ENCODE results near the gene SH3TC1. TPM values are rescaled to one million over a fixed set of nuclear protein-coding genes. Genes with fewer than 3 reads are reported as not detected.

SH3TC1 gene
- total RNA-seq, 1 donor from 2014 or later: 8.7 TPM

DNA sequence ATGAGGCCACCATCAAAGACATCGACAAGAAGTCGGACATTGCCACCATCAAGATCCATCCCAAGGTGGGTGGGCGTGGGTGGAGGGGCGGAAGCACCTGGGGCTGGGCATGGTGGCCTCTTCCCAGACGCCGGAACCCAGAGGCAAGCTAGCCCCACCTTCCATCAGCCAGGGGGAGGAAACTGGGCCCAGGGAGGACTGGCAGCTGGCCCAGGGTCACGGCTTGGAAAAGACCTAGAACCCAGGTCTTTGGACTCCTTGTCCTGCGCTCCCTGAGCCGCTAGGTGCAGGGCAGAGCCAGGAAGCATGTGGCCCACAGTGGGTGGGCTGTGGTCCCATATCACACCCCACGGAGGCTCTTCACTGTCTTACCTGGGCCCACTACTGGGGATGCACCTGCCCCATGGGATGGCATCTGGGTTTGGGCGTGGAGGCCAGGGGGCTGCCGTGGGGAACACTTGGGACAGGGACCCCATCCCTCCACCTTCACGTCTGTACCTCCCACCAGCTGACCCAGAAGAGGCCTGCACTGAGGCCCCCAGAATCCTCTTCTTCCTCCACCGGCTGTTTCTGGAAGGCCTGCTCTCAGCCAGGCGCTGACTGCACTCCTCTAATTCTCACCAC, 87.7 kb downstream of the SH3TC1 start:
- no peak for ATAC-seq

DNA sequence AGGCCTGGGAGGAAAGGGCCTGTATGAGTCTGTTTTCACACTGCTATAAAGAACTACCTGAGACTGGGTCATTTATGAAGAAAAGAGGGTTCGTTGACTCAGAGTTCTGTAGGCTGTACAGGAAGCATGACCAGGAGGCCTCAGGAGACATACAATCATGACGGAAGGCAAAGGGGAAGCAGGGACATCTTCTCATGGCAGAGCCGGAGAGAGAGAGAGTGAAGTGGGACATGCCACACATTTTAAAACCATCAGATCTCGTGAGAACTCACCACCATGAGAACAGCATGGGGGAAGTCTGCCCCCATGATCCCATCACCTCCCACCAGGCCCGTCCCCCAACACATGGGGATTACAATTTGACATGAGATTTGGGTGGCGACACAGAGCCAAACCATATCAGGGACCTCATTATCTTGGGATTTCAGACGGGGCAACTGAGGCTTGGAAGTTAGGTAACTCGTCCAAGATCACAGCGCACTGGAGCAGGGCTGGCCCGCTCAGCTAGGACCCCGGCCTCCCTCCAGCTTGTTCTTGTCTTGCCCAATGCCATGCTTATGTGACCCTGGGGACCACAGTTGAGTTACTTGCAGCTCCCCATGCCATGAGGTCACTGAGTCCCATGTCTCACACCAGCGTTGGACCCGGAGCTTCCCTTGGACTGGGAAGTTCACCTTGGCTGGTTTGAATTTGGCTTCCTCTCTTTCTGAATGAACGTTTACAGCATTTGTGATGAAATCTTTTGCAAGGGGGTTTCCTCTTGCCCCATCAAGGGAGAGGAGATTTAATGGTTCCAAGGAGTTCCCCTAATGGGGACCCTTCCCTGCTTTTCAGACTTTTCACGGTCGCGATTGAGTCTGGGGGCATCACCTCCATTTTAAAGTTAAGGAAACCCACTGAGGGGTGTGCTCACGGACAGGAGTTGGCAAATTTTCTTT, 88.5 kb downstream of the SH3TC1 start:
- peak; percentile 18 for DNase-seq
- no peak for ATAC-seq
- intact Hi-C loops (cut with micrococcal nuclease): no loop called here

More for the DNA sequence above, 87.7 kb downstream of the SH3TC1 start:
- peak; percentile 41 for DNase-seq
- intact Hi-C loops (cut with micrococcal nuclease): no loop called here

DNA sequence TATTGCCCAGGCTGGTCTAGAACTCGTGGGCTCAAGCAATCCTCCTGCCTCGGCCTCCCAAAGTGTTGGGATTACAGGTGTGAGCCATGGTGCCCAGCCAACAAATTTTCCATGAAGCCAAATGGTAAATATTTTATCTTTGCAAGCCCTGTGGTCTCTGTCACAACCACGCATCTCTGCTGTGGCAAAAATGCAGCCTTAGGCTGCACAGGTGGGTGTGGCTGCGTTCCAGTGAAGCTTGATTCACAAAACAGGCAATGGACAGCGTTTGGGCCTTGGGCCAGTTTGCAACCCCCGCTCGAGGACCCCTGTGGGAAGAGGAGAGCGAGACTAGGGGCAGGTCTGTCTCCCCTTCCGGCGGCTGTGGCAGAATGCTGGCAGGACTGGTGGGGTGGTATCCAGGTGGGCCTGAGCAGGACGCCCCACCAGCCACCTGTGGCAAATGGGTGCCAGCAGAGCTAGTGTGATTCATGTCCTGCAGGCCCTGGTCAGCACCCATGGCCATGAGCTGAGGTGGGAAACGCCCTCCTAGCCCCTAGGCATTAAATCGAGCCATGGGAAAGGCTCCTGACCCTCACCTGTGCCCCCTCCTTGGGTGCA, 90.2 kb downstream of the SH3TC1 start:
- intact Hi-C loops (cut with micrococcal nuclease): no loop called here
- peak; percentile 9 for DNase-seq

DNA sequence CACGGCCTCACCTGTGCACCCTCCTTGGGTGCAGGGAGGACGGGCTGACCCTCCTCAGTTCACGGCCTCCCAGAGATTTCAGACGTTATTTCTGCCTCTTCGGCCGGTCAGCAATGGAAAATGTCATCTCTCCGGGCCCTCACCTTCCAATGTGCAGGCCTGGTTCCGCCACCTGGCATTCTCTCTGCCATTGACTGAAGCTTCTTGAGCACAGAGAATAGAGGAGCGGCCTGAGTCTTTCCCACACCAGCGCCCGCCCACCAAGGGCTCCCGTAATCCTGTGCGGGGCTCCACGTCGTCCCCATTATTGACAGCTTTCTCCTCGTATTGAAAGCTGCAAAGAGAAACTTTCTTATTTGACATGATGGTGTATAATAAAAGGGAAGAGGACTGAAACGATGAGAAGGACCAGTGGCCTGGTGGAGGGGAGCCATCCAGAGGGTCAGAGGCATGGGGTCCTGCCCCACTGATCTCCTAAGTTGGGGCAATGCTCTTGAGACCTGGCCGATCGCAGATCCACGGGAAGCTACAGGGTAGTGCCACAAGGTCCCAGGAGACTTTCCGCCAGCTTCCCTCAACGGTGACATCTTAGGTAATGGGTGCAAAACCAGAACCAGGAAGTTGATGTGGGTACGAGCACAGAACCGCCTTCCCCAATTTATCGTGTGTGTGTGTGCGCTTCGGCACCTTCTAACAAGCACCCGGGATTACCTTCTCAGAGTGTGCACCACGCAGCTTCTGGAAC, 91.0 kb downstream of the SH3TC1 start:
- ATAC-seq: no peak
- intact Hi-C loops (cut with micrococcal nuclease): no loop called here
- no peak for DNase-seq

More for the DNA sequence above, 90.2 kb downstream of the SH3TC1 start:
- ATAC-seq: no peak

DNA sequence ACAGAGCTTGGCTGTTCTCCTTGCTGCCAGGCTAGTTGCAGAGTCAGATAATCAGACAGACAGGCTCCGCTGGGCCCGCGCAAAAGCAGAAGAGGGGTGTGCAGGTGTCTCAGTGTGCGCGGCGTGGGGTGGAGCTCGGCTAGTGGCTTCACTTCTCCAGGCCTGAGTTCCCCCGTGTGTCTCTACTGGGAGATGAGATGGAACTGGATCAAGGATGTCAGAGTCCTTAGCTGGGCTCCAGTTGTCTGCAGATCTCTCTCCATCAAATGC, 91.5 kb downstream of the SH3TC1 start:
- intact Hi-C loops (cut with micrococcal nuclease): no loop called here
- ATAC-seq (no peak), DNase-seq (peak; percentile 14)

Other genes with a start within 250 kb of the SH3TC1 start
- 28.3 TPM for gene ABLIM2, start 40.5 kb upstream of the SH3TC1 start, total RNA-seq
- gene HTRA3, start 70.5 kb downstream of the SH3TC1 start, total RNA-seq: 95.6 TPM
- 25.8 TPM for gene ACOX3, start 241.4 kb downstream of the SH3TC1 start, total RNA-seq
- gene TRMT44, start 241.5 kb downstream of the SH3TC1 start, total RNA-seq: 8.4 TPM